Colonic mucosa (tissue), 4 donors: ENCODE results near the gene CACNA1A. TPM values are rescaled to one million over a fixed set of nuclear protein-coding genes. Genes with fewer than 3 reads are reported as not detected.
"Not testable (repeated sequence)": the region's sequence is repeated elsewhere in the genome, so short reads cannot be mapped to it uniquely, and the experiment has no call there.

Experiments
- DNase-seq: peaks from one replicate; pipeline ENCODE4 v3.0.0-alpha.2; 2020
- H3K27ac ChIP-seq: fragments of 200-600 bp; one replicate; pipeline ENCODE4 v1.8.0; 2021
- H3K27me3 ChIP-seq: fragments of 200-600 bp; one replicate; pipeline ENCODE4 v1.8.0; 2021
- H3K36me3 ChIP-seq: fragments of 200-600 bp; one replicate; pipeline ENCODE4 v1.8.0; 2021
- H3K4me1 ChIP-seq: fragments of 200-600 bp; one replicate; pipeline ENCODE4 v1.8.0; 2021; ENCODE audit warnings: mild to moderate bottlenecking
- H3K4me3 ChIP-seq: fragments of 200-600 bp; one replicate; pipeline ENCODE4 v1.8.0; 2021
- H3K9ac ChIP-seq, 2 donors: one replicate each; pipeline ENCODE4 v1.7.0; 2013; ENCODE audit warnings: control low read depth in 2 of 2, low read depth in 2 of 2, low read length in 2 of 2
- H3K9me3 ChIP-seq: fragments of 200-600 bp; one replicate; pipeline ENCODE4 v1.8.0; 2021
- intact Hi-C: fragments of 100-400 bp; cut with DNase I; formaldehyde crosslinking; loops from one replicate; pipeline ENCODE4 v1.14.1; 2022
- total RNA-seq, 2 donors: library from RNA; stranded (reverse); fragmentation: NEBNext Ultra II Directional in 1 of 2; extraction: Animal tissue kit (Norgen Biotek cat#: 25700) in 1 of 2; gene quantifications; one replicate each; pipeline ENCODE4 v1.2.1, GENCODE V29; 2021
- TF ChIP-seq, protein P1 (sequence below): fragments of 200-600 bp; IDR thresholded peaks from one replicate; pipeline ENCODE4 v1.8.0; 2022; ENCODE audit warnings: antibody characterized with exemption, mild to moderate bottlenecking
- donor health status: healthy.
- donor health status: DM: no; HTN: no; CAD: no.
- donor health status: DM: no; HTN: no; CAD: no.

The CACNA1A gene
- total RNA-seq, 2 donors from 2014 or later = 4.9 to 6.1 TPM

DNA sequence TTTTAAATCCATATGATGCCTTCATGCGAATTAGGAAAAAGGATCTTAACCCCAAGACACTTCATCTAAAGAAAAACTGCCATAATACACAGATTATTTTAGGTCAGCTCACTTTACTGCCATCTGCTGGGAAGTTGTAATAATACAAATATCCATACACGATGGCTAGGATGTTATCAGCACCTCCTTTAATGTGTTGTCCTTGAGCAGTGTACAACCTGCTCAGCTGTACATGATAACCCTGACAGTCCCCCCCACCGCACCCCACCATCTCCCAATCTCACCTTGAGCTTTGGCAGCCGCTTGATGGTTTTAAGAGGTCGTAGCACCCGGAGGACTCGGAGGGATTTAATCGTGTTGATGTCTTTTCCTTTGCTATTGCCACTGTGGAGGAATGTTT, 243.8 kb downstream of the CACNA1A start:
- TF ChIP-seq, protein P1, sequence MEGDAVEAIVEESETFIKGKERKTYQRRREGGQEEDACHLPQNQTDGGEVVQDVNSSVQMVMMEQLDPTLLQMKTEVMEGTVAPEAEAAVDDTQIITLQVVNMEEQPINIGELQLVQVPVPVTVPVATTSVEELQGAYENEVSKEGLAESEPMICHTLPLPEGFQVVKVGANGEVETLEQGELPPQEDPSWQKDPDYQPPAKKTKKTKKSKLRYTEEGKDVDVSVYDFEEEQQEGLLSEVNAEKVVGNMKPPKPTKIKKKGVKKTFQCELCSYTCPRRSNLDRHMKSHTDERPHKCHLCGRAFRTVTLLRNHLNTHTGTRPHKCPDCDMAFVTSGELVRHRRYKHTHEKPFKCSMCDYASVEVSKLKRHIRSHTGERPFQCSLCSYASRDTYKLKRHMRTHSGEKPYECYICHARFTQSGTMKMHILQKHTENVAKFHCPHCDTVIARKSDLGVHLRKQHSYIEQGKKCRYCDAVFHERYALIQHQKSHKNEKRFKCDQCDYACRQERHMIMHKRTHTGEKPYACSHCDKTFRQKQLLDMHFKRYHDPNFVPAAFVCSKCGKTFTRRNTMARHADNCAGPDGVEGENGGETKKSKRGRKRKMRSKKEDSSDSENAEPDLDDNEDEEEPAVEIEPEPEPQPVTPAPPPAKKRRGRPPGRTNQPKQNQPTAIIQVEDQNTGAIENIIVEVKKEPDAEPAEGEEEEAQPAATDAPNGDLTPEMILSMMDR = peak; percentile 49

DNA sequence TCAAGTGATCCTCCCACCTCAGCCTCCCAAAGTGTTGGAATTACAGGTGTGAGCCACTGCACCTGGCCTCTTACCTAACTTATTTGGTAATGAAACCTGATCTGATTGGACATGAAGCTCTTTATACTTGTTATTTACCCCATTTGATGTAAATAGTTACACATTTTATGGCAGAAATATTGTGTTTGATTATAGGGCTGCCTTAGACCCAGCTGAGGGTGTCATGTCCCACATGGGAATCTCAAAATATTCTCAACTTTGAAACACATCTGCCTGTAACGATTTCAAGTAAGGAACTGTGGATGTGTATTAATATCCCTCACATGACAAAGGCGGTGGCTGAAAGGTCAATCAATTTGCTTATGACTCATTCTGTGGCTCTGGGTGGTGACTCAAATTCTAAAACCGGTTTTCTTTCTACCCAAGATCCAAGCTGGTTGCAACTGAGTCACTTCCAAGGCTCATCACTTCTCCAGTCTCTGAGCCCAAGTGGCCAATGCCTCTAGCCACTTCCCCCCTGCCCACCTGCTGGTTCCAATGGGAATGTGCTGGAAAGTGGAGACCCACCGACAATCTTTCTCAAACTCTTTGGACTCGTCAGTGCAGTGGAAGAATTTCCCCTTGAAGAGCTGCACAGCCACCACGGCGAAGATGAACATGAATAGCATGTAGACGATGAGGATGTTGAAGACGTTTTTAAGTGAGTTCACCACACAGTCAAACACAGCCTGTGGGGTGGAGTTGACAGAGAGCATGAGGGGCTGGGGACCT, 245.2 kb downstream of the CACNA1A start:
- Histone ChIP-seq H3K27ac (no peak overlapping the region), H3K27me3 (no peaks in the 10 kb centered on the region), H3K9ac (no peak overlapping the region), H3K4me1 (no peaks in the 10 kb centered on the region), H3K4me3 (no peak overlapping the region), H3K9me3 (no peaks in the 10 kb centered on the region), H3K36me3 (no peaks in the 10 kb centered on the region)
- intact Hi-C loops = loop anchor here (5.0 kb wide), 2 partner anchors 64 to 284 kb away; no protein-coding TSS in a partner anchor
- DNase-seq = no peak
- TF ChIP-seq, protein P1 = no peak

More for the DNA sequence above, 243.8 kb downstream of the CACNA1A start:
- intact Hi-C loops = loop anchor here (5.0 kb wide), 2 partner anchors 65 to 285 kb away; no protein-coding TSS in a partner anchor
- Histone ChIP-seq H3K9ac (no peak overlapping the region), H3K27ac (no peak overlapping the region), H3K4me3 (no peak overlapping the region), H3K4me1 (no peaks in the 10 kb centered on the region), H3K27me3 (no peaks in the 10 kb centered on the region), H3K36me3 (no peaks in the 10 kb centered on the region), H3K9me3 (no peaks in the 10 kb centered on the region)
- DNase-seq = no peak

DNA sequence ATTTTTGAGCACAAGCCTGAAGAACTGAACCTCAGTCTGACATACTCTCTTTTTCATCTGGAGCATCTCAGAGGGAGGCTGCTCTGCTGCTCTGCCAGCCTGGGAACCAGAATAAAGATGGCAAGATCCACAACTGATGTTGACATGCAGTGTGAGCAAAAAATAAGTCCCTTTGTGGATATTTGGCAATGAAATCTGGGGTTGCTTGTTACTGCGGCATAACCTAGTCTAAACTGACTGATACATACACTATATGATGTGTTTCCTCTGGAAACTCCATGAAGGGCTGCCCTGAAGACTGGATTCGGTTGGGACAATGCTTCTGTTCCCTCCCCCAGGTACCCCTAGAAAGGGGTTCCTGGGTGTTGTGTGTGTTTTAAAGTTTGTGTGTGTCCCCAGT, 249.4 kb downstream of the CACNA1A start:
- Histone ChIP-seq H3K27me3 (no peaks in the 10 kb centered on the region), H3K9ac (no peak overlapping the region), H3K4me3 (no peak overlapping the region), H3K27ac (no peak overlapping the region), H3K9me3 (no peaks in the 10 kb centered on the region), H3K4me1 (no peaks in the 10 kb centered on the region), H3K36me3 (no peaks in the 10 kb centered on the region)
- DNase-seq = no peak
- intact Hi-C loops = no loop called here
- TF ChIP-seq, protein P1 = no peak

DNA sequence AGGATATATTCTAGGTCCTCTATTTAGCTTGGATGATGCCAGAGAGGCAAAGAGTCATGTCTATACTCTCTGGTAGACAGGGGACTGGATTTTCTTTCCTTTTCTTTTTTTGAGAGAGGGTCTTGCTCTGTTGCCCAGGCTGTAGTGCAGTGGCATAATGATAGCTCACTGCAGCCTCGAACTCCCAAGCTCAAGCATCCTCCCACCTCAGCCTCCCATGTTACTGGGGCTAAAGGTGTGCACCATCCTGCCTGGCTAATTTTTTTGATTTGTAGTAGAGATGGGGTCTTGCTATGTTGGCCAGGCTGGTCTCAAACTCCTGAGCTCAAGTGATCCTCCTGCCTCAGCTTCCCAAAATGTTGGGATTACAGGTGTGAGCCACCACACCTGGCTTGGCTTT, 249.9 kb downstream of the CACNA1A start:
- H3K9ac ChIP-seq, intact Hi-C loops, H3K27ac ChIP-seq, H3K4me3 ChIP-seq, DNase-seq, H3K9me3 ChIP-seq, H3K27me3 ChIP-seq, H3K36me3 ChIP-seq, H3K4me1 ChIP-seq: not testable (repeated sequence)

DNA sequence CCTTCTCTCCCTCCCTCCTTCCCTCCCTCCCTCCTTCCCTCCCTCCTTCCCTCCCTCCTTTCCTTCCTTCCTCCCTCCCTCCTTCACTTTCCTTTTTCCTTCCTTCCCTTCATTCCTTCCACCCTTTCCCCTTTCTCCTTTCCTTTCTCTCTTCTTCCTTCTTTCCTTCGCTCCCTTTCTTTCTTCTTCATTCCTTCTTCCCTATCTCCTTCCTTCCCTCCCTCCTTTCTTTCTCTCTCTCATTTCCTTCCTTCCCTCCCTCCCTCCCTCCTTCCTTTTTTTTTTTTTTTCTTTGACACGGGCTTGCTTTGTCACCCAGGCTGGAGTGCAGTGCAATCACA, 250.6 kb downstream of the CACNA1A start:
- H3K9me3 ChIP-seq = no peaks in the 10 kb centered on the region
- DNase-seq = no peak
- no peak overlapping the region for H3K27ac ChIP-seq
- intact Hi-C loops = no loop called here
- TF ChIP-seq, protein P1 = no peak
- no peaks in the 10 kb centered on the region for H3K36me3 ChIP-seq
- H3K9ac ChIP-seq = no peak overlapping the region
- no peaks in the 10 kb centered on the region for H3K27me3 ChIP-seq
- H3K4me3 ChIP-seq = no peak overlapping the region
- no peaks in the 10 kb centered on the region for H3K4me1 ChIP-seq

DNA sequence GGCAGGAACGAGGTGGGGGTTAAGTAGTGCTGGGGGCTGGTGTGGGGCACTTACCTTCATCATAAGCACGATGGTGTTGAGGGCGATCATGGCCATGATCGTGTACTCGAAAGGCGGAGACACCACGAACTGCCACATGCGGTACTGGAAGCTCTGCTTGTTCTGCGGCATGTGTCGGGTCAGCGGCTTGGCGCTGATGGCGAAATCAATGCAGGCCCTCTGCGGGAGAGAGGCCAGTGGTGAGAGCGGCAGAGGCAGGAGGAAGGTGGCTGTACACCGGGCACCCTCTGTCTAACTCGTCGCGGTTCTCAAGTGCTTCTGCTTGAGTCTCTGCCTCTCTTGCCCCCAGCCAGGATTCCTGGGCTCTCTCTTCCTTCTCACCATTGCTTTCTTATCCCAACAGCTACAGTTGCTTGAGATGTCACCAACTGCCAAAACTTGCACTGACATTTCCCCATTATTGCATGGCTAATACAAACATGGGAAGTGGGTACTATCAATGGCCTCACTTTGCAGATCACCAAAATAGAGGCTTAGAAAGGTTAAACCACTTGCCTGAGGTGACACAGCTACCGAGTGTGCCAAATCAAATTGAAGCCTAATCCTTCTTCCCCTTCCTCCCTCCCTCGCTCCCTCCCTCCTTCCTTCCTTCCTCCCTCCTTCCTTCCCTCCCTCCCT, 251.1 kb downstream of the CACNA1A start:
- TF ChIP-seq, protein P1 = no peak
- DNase-seq = no peak
- Histone ChIP-seq H3K4me3 (no peak overlapping the region), H3K36me3 (no peaks in the 10 kb centered on the region), H3K27me3 (no peaks in the 10 kb centered on the region), H3K27ac (no peak overlapping the region), H3K9ac (no peak overlapping the region), H3K9me3 (no peaks in the 10 kb centered on the region), H3K4me1 (no peaks in the 10 kb centered on the region)
- intact Hi-C loops = no loop called here
